Trophoblast cell (in vitro differentiated cells and primary cell): Measurements from ENCODE around the gene F10.

Experiments
- DNase-seq, 2 donors: peaks; one replicate each; pipeline ENCODE4 v3.0.0-alpha.2; 2016
- H2AFZ ChIP-seq: 2 replicates; pipeline ENCODE4 v1.6.1; 2013; ENCODE audit warnings: low read length, moderate library complexity, mild to moderate bottlenecking; ENCODE audit not compliant: insufficient read depth, poor library complexity
- H2AK5ac ChIP-seq: 2 replicates; pipeline ENCODE4 v1.6.1; 2013; ENCODE audit warnings: mild to moderate bottlenecking, low read length
- H2BK120ac ChIP-seq: 2 replicates; pipeline ENCODE4 v1.6.1; 2013; ENCODE audit warnings: low read length, mild to moderate bottlenecking, moderate library complexity; ENCODE audit not compliant: insufficient read depth, poor library complexity
- H2BK12ac ChIP-seq: 2 replicates; pipeline ENCODE4 v1.6.1; 2013; ENCODE audit warnings: mild to moderate bottlenecking, low read length, moderate library complexity
- H2BK5ac ChIP-seq: 2 replicates; pipeline ENCODE4 v1.6.1; 2013; ENCODE audit warnings: low read length, low read depth, moderate library complexity, mild to moderate bottlenecking; ENCODE audit not compliant: poor library complexity
- H3K14ac ChIP-seq: 2 replicates; pipeline ENCODE4 v1.6.1; 2013; ENCODE audit warnings: mild to moderate bottlenecking, low read length
- H3K18ac ChIP-seq: 2 replicates; pipeline ENCODE4 v1.6.1; 2013; ENCODE audit warnings: mild to moderate bottlenecking, low read length
- H3K23ac ChIP-seq: 2 replicates; pipeline ENCODE4 v1.6.1; 2013; ENCODE audit warnings: low read length
- H3K27ac ChIP-seq: 2 replicates; pipeline ENCODE4 v1.5.1; 2013; ENCODE audit warnings: low read depth, mild to moderate bottlenecking, inconsistent platforms, low read length, moderate library complexity
- H3K27me3 ChIP-seq: 2 replicates; pipeline ENCODE4 v1.6.1; 2013; ENCODE audit warnings: inconsistent platforms, mild to moderate bottlenecking, low read length, moderate library complexity; ENCODE audit not compliant: insufficient read depth
- H3K36me3 ChIP-seq, 2 experiments: 1 replicate in 1 of 2; 2 replicates in 1 of 2; pipeline ENCODE4 v1.6.1; 2013; ENCODE audit warnings: low read length in 2 of 2, mild to moderate bottlenecking in 2 of 2, moderate library complexity in 1 of 2; ENCODE audit not compliant: insufficient read depth in 2 of 2, control insufficient read depth in 1 of 2
- H3K4ac ChIP-seq: 2 replicates; pipeline ENCODE4 v1.6.1; 2013; ENCODE audit warnings: low read depth, mild to moderate bottlenecking, low read length, moderate library complexity
- H3K4me1 ChIP-seq, 2 experiments: 1 replicate in 1 of 2; 2 replicates in 1 of 2; pipeline ENCODE4 v1.6.1; 2013; ENCODE audit warnings: low read length in 2 of 2, mild to moderate bottlenecking in 2 of 2, moderate library complexity in 1 of 2; ENCODE audit not compliant: insufficient read depth in 2 of 2, control insufficient read depth in 1 of 2
- H3K4me2 ChIP-seq: 2 replicates; pipeline ENCODE4 v1.6.1; 2013; ENCODE audit warnings: inconsistent platforms, mild to moderate bottlenecking, low read length, moderate library complexity
- H3K4me3 ChIP-seq: 2 replicates; pipeline ENCODE4 v1.5.1; 2013; ENCODE audit warnings: mild to moderate bottlenecking, low read depth, low read length, inconsistent platforms
- H3K79me1 ChIP-seq: one replicate; pipeline ENCODE4 v1.6.1; 2013; ENCODE audit warnings: low read length
- H3K79me2 ChIP-seq: 2 replicates; pipeline ENCODE4 v1.6.1; 2013; ENCODE audit warnings: low read length, mild to moderate bottlenecking; ENCODE audit not compliant: control insufficient read depth, insufficient read depth, poor library complexity
- H3K9ac ChIP-seq: 2 replicates; pipeline ENCODE4 v1.6.1; 2013; ENCODE audit warnings: mild to moderate bottlenecking, low read length
- H3K9me3 ChIP-seq: 2 replicates; pipeline ENCODE4 v1.6.1; 2013; ENCODE audit warnings: low read depth, mild to moderate bottlenecking, control low read depth, inconsistent platforms, low read length; ENCODE audit not compliant: insufficient read depth
- H4K12ac ChIP-seq: 2 replicates; pipeline ENCODE4 v1.6.1; 2013; ENCODE audit warnings: low read depth, mild to moderate bottlenecking, low read length, moderate library complexity
- H4K8ac ChIP-seq: 2 replicates; pipeline ENCODE4 v1.6.1; 2013; ENCODE audit warnings: low read depth, mild to moderate bottlenecking, low read length, moderate library complexity
- H4K91ac ChIP-seq: one replicate; pipeline ENCODE4 v1.6.1; 2013; ENCODE audit warnings: low read depth, mild to moderate bottlenecking, low read length, moderate library complexity
- WGBS: extraction: QIAGEN DNeasy Blood & Tissue Kit; methylation state at CpG from one replicate; pipeline ENCODE4 v1.1.7; 2013; ENCODE audit warnings: missing lambda C conversion rate; ENCODE audit not compliant: insufficient read length, insufficient coverage; ENCODE audit errors: extremely low coverage; 5-methylcytosine and 5-hydroxymethylcytosine counted together

The F10 gene

DNA sequence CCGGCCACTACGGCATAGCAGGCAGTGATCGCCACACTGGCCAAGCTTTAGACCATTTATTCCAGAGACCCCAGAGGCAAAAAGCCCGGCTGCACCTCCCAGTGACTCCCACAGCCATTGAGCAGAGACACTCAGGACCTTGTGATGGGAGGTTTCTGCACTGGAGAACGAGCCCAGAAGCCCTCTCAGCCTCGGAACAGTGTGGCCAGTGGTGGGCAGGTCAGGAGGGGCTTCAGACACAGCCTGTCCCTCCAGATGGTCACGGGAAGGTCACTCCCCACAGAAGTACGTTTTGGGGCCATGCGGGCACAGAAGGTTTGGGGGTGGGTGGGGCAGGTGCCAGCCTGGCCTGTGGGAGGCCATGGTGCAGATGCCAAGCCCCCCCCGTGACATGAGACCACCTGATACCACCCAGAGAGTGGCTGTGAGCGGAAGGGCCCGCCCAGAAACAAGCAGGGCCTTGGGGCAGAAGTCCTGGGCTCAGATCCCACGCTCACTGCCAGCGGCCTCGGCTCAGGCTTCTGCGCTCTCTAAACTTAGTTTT lies 599 bp upstream of the F10 start:
- Histone ChIP-seq H3K27me3 (no peaks in the 10 kb centered on the region), H3K18ac (no peak overlapping the region), H3K79me2 (no peaks in the 10 kb centered on the region), H3K4me2 (no peak overlapping the region), H3K9ac (no peak overlapping the region), H2BK5ac (no peak overlapping the region), H3K4me1 (peaks cover 4% of the 10 kb centered on the region in 2 experiments), H4K12ac (no peak overlapping the region), H3K27ac (no peak overlapping the region), H3K36me3 (no peaks in the 10 kb centered on the region), H3K23ac (no peak overlapping the region), H3K79me1 (no peaks in the 10 kb centered on the region), H4K91ac (no peak overlapping the region), H4K8ac (no peak overlapping the region), H2AK5ac (no peak overlapping the region), H2BK12ac (no peak overlapping the region), H3K4me3 (no peak overlapping the region), H3K14ac (no peak overlapping the region), H3K9me3 (peaks cover 4% of the 10 kb centered on the region), H2AFZ (no peak overlapping the region), H2BK120ac (no peak overlapping the region), H3K4ac (no peak overlapping the region)
- no CpG with 5 or more reads among the region's 16 CpGs for WGBS
- no peak for DNase-seq

DNA sequence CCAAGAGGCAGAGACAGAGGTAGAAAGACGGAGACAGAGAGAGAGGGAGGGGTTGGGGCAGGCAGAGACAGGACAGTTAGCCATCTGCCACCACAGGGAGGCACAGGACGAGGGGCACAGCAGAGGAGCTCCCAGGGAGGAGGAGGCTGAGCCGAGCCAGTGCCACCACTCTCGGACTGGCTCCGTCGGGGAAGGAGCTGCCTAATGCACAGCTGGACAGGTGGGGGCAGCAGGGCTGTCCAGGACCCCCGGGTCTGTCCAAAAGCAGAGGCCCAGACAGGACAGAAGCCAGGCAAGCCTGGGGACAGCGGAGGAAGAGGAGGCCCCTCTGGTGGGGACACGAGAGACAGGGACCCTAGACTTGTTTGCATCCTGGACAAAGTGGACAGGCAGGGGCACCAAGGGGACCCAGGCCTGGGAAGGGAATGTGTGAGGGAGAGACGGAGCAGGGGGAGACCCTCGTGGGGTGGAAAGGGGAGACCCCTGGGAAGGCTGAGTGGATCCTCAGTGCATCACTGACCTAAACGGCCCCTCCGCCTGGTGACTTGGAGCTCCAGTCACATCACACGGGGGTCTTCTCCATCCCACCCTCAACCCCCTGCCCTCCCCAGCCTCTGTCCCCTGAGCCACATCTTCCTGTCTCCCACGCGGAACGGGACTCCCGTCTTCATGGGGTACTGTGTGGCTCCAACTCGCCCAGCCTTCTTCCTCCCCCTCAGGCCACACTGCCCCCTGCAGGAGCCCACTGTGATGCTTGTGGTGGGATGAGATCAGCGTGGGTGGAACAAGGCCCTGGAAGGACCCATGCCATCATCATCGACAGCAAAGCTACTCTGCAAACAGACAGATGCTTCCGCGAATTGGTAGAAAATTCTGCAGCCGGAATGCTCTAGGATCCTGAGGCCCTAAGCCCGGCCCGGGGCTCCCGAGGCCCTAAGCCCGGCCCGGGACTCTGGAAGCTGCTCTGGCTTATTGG lies 915 bp downstream of the F10 start:
- Histone ChIP-seq H3K18ac (no peak overlapping the region), H3K79me2 (no peaks in the 10 kb centered on the region), H4K8ac (no peak overlapping the region), H3K4me3 (no peak overlapping the region), H3K9me3 (peaks cover 4% of the 10 kb centered on the region), H4K12ac (no peak overlapping the region), H2AK5ac (no peak overlapping the region), H3K27me3 (no peaks in the 10 kb centered on the region), H2BK120ac (no peak overlapping the region), H3K4me1 (no peaks in the 10 kb centered on the region), H3K9ac (no peak overlapping the region), H3K79me1 (no peaks in the 10 kb centered on the region), H3K4me2 (no peak overlapping the region), H2BK5ac (no peak overlapping the region), H2BK12ac (no peak overlapping the region), H3K14ac (no peak overlapping the region), H3K36me3 (no peaks in the 10 kb centered on the region), H3K27ac (no peak overlapping the region), H3K4ac (no peak overlapping the region), H4K91ac (no peak overlapping the region), H2AFZ (no peak overlapping the region), H3K23ac (no peak overlapping the region)
- no CpG with 5 or more reads among the region's 29 CpGs for WGBS
- DNase-seq = no peak

DNA sequence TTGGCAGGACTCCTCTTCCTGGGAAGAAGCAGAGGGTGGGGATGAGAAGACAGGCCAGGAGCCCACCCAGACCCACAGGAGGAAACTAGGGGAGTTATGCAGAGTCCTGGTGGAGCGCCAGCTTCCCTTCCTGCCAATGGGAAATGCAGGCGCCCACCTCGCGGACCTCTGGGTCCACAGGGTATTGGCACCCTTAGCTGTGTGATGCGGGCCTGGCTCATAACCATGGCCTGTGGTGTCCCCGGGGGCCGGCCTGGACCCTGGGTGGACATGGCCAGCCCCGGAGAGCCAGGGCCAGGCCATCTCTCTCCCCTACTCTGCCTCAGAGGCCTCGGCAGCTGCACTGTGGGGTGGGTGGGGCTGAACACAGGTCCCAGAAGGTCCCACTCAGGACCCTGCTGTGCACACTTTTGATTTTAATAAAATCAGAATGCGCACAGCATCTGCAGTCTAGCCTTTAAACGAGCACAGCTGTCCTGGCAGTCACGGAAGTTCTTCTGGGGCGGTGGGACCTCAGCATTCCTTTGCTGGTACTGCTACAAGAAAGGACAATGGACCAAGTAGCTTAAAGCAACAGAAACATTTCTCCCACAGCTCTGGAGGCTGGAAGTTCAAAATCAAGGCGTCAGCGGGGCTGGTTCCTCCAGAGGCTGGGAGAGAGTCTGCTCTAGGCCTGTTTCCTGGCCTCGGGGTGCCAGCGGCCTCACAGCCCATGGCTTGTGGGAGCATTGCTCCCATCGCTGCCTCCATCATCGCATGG lies 1.8 kb downstream of the F10 start:
- Histone ChIP-seq H2AK5ac (no peak overlapping the region), H3K9ac (no peak overlapping the region), H3K4me2 (no peak overlapping the region), H2BK5ac (no peak overlapping the region), H3K4ac (no peak overlapping the region), H3K4me3 (no peak overlapping the region), H3K27me3 (no peaks in the 10 kb centered on the region), H2AFZ (no peak overlapping the region), H4K12ac (no peak overlapping the region), H3K23ac (no peak overlapping the region), H3K36me3 (no peaks in the 10 kb centered on the region), H3K27ac (no peak overlapping the region), H4K8ac (no peak overlapping the region), H3K79me2 (no peaks in the 10 kb centered on the region), H3K18ac (no peak overlapping the region), H3K9me3 (peaks cover 3% of the 10 kb centered on the region), H2BK120ac (no peak overlapping the region), H4K91ac (no peak overlapping the region), H3K79me1 (no peaks in the 10 kb centered on the region), H2BK12ac (no peak overlapping the region), H3K14ac (no peak overlapping the region), H3K4me1 (peaks cover 0 to 4% of the 10 kb centered on the region in 2 experiments)
- WGBS = no CpG with 5 or more reads among the region's 19 CpGs
- DNase-seq = no peak

DNA sequence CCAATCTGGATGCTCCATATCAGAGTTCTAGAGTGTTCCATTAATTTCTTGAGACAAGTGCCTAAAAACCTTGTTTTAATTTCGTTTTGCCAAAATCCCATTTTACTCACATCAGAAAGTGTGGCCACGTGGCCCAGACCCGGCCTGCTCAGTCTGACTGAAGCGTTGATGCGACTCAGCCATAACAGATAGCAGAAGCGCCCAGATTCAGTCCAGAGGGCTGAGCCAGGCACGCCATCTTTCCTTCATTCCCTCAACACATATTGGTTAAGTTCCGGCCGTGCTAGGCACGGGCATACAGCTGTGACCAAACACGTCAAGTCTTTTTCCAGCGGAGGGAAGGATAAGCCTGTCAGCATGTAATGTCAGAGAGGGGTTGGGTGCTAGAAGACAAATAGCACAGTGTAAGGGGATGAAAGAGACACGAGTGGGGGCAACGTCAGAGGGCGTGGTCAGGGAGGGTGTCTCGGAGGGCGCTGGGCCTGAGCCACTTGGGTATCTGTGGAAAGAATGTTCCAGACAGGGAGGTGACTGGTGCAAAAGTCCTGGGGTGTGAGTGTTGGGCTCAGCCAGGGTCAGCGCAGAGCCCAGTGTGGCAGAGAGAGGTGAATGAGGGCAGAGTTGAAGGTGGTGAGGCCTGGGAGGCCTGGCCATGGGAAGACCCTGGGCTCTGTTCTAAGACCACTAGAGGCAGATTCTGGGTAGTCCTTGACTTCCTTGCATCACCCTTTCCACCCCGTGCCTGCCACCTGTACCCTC lies 3.1 kb downstream of the F10 start:
- no peak overlapping the region for H2BK12ac ChIP-seq
- H3K14ac ChIP-seq = no peak overlapping the region
- no peak overlapping the region for H3K4ac ChIP-seq
- no peak overlapping the region for H3K27ac ChIP-seq
- no peaks in the 10 kb centered on the region for H3K79me2 ChIP-seq
- H3K4me1 ChIP-seq = peaks cover 0 to 4% of the 10 kb centered on the region in 2 experiments
- no peak overlapping the region for H3K23ac ChIP-seq
- no peak overlapping the region for H3K4me2 ChIP-seq
- no peak overlapping the region for H2AK5ac ChIP-seq
- DNase-seq = no peak
- no peaks in the 10 kb centered on the region for H3K36me3 ChIP-seq
- H4K8ac ChIP-seq = no peak overlapping the region
- H3K9me3 ChIP-seq = peaks cover 2% of the 10 kb centered on the region
- no peak overlapping the region for H2BK120ac ChIP-seq
- no peak overlapping the region for H3K18ac ChIP-seq
- H3K9ac ChIP-seq = no peak overlapping the region
- no peak overlapping the region for H2AFZ ChIP-seq
- no peaks in the 10 kb centered on the region for H3K79me1 ChIP-seq
- H4K91ac ChIP-seq = no peak overlapping the region
- no peak overlapping the region for H4K12ac ChIP-seq
- WGBS = no CpG with 5 or more reads among the region's 19 CpGs
- H2BK5ac ChIP-seq = no peak overlapping the region
- no peaks in the 10 kb centered on the region for H3K27me3 ChIP-seq
- no peak overlapping the region for H3K4me3 ChIP-seq
